ENCODE data around the gene SHB. TPM values are rescaled to one million over a fixed set of nuclear protein-coding genes. Genes with fewer than 3 reads are reported as not detected.

Gene SHB
- total and polyA plus RNA-seq, 2 of the 13 experiments (the other 11 are each of a cell fraction or from before 2014, with no cell fraction given), result 19.4 to 20.7 TPM

DNA sequence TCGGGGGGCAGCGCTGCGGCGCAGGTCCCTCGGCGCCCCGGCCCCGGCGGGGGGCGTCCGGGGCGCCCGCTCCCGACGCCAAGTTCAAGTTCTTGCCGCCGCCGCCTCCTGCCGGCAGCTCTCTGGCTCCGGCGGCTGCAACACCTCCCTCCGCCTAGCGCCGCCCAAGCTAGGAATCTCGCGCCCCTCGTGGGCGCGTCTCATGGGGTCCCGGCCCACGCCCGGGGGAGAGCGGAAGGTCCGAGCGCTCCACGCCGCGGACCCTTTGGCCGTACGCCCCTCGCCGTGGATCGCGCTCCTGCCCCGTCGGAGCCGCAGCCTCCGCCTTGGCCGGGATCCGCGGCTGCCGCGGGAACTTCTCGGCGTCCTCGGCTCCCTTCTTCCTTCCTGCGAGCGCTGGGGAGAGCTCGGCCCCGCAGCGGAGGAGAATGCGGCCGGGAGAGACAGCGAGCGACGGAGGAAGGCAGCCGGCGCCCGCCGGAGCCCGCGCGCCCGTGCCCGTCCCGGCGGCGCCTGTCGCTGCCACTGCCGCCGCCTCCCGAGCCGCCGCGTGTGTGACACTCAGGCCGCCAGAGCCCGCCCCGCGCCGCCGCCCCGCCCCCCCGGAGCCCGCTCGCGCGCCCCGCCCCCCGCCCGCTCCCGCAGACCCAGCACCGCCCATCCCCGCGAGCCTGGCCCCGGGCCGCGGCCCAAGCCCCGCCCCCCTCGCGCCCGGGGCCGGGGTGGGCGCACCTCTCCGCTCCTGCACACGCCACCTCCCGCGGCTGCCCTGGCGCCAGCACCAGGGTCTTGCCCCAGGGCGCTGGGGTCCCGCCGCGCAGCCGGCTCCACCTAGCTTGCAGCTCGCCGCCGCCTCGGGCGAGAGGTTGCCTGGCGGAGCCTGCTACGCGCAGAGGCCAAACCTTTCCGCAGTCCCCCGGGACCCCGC, at the start of gene SHB (continued):
- TF ChIP-seq, protein P1, sequence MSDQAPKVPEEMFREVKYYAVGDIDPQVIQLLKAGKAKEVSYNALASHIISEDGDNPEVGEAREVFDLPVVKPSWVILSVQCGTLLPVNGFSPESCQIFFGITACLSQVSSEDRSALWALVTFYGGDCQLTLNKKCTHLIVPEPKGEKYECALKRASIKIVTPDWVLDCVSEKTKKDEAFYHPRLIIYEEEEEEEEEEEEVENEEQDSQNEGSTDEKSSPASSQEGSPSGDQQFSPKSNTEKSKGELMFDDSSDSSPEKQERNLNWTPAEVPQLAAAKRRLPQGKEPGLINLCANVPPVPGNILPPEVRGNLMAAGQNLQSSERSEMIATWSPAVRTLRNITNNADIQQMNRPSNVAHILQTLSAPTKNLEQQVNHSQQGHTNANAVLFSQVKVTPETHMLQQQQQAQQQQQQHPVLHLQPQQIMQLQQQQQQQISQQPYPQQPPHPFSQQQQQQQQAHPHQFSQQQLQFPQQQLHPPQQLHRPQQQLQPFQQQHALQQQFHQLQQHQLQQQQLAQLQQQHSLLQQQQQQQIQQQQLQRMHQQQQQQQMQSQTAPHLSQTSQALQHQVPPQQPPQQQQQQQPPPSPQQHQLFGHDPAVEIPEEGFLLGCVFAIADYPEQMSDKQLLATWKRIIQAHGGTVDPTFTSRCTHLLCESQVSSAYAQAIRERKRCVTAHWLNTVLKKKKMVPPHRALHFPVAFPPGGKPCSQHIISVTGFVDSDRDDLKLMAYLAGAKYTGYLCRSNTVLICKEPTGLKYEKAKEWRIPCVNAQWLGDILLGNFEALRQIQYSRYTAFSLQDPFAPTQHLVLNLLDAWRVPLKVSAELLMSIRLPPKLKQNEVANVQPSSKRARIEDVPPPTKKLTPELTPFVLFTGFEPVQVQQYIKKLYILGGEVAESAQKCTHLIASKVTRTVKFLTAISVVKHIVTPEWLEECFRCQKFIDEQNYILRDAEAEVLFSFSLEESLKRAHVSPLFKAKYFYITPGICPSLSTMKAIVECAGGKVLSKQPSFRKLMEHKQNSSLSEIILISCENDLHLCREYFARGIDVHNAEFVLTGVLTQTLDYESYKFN (CRISPR knock-in tag; conservative IDR thresholded peaks at IDR 0.05), result no peak; the same call in 1 of the 2 replicates
- 0 out of 2 replicates have a peak, but pooled peaks have one; percentile 41 for TF ChIP-seq MEIS1 (CRISPR knock-in tag; IDR thresholded peaks at IDR 0.05; ENCODE audit: borderline replicate concordance)
- TF ChIP-seq SUZ12 (IDR thresholded peaks at IDR 0.05; ENCODE audit: low read depth, low read length), result no peak
- TF ChIP-seq, protein P2, sequence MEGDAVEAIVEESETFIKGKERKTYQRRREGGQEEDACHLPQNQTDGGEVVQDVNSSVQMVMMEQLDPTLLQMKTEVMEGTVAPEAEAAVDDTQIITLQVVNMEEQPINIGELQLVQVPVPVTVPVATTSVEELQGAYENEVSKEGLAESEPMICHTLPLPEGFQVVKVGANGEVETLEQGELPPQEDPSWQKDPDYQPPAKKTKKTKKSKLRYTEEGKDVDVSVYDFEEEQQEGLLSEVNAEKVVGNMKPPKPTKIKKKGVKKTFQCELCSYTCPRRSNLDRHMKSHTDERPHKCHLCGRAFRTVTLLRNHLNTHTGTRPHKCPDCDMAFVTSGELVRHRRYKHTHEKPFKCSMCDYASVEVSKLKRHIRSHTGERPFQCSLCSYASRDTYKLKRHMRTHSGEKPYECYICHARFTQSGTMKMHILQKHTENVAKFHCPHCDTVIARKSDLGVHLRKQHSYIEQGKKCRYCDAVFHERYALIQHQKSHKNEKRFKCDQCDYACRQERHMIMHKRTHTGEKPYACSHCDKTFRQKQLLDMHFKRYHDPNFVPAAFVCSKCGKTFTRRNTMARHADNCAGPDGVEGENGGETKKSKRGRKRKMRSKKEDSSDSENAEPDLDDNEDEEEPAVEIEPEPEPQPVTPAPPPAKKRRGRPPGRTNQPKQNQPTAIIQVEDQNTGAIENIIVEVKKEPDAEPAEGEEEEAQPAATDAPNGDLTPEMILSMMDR (CRISPR knock-in tag; IDR thresholded peaks at IDR 0.05), result peak; percentile 37
- TF ChIP-seq, protein P3, sequence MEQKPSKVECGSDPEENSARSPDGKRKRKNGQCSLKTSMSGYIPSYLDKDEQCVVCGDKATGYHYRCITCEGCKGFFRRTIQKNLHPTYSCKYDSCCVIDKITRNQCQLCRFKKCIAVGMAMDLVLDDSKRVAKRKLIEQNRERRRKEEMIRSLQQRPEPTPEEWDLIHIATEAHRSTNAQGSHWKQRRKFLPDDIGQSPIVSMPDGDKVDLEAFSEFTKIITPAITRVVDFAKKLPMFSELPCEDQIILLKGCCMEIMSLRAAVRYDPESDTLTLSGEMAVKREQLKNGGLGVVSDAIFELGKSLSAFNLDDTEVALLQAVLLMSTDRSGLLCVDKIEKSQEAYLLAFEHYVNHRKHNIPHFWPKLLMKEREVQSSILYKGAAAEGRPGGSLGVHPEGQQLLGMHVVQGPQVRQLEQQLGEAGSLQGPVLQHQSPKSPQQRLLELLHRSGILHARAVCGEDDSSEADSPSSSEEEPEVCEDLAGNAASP (CRISPR knock-in tag; IDR thresholded peaks at IDR 0.05; ENCODE audit: borderline replicate concordance), result peak; percentile 32; the same call in 1 of the 2 replicates
- 0 out of 2 replicates have a peak, but pooled peaks have one; percentile 27 for TF ChIP-seq MYC (CRISPR knock-in tag; IDR thresholded peaks at IDR 0.05; ENCODE audit: borderline replicate concordance)
- TF ChIP-seq, protein P4, sequence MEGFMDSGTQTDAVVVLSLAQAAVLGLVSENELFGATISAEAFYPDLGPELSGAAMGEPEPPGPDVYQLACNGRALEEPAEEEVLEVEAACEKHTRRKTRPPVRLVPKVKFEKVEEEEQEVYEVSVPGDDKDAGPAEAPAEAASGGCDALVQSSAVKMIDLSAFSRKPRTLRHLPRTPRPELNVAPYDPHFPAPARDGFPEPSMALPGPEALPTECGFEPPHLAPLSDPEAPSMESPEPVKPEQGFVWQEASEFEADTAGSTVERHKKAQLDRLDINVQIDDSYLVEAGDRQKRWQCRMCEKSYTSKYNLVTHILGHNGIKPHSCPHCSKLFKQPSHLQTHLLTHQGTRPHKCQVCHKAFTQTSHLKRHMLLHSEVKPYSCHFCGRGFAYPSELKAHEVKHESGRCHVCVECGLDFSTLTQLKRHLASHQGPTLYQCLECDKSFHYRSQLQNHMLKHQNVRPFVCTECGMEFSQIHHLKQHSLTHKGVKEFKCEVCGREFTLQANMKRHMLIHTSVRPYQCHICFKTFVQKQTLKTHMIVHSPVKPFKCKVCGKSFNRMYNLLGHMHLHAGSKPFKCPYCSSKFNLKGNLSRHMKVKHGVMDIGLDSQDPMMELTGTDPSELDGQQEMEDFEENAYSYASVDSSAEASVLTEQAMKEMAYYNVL (CRISPR knock-in tag; IDR thresholded peaks at IDR 0.05; ENCODE audit: borderline replicate concordance), result no peak
- no peak; the same call in 1 of the 2 replicates for TF ChIP-seq ARNT2 (CRISPR knock-in tag; IDR thresholded peaks at IDR 0.05; ENCODE audit: low read depth)
- peak; percentile 46; the same call in 1 of the 2 replicates for TF ChIP-seq YEATS4 (CRISPR knock-in tag; IDR thresholded peaks at IDR 0.05; ENCODE audit: borderline replicate concordance)
- no peak for TF ChIP-seq PHB2 (IDR thresholded peaks at IDR 0.05; ENCODE audit: partially characterized antibody)
- peak; percentile 52 for TF ChIP-seq PHF8 (CRISPR knock-in tag; IDR thresholded peaks at IDR 0.05)
- no peak for TF ChIP-seq SOX6 (IDR thresholded peaks at IDR 0.05)
- no peak for TF ChIP-seq SOX6 (CRISPR knock-in tag; IDR thresholded peaks at IDR 0.05)
- no peak for TF ChIP-seq ZNF317 (CRISPR knock-in tag; IDR thresholded peaks at IDR 0.05)
- TF ChIP-seq, protein P5, sequence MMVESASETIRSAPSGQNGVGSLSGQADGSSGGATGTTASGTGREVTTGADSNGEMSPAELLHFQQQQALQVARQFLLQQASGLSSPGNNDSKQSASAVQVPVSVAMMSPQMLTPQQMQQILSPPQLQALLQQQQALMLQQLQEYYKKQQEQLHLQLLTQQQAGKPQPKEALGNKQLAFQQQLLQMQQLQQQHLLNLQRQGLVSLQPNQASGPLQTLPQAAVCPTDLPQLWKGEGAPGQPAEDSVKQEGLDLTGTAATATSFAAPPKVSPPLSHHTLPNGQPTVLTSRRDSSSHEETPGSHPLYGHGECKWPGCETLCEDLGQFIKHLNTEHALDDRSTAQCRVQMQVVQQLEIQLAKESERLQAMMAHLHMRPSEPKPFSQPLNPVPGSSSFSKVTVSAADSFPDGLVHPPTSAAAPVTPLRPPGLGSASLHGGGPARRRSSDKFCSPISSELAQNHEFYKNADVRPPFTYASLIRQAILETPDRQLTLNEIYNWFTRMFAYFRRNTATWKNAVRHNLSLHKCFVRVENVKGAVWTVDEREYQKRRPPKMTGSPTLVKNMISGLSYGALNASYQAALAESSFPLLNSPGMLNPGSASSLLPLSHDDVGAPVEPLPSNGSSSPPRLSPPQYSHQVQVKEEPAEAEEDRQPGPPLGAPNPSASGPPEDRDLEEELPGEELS (CRISPR knock-in tag; IDR thresholded peaks at IDR 0.05), result no peak
- 0 out of 2 replicates have a peak, but pooled peaks have one; percentile 6 for TF ChIP-seq ZNF230 (CRISPR knock-in tag; IDR thresholded peaks at IDR 0.05)

Measured in HepG2 (cell line).